AG10803 (cell line): ENCODE results near the gene ATP1B4.

Source experiments
- DNase-seq: peaks from one replicate; pipeline ENCODE4 v3.0.0; 2010; ENCODE audit warnings: low read depth
- H3K4me3 ChIP-seq: 2 replicates; pipeline ENCODE4 v1.5.1; 2011; ENCODE audit warnings: mild to moderate bottlenecking, low read length, control low read depth
- CTCF ChIP-seq: conservative IDR thresholded peaks from 2 replicates; pipeline ENCODE4 v1.5.1; 2011; ENCODE audit warnings: mild to moderate bottlenecking, low read length, control low read depth, inconsistent platforms

The ATP1B4 gene

DNA sequence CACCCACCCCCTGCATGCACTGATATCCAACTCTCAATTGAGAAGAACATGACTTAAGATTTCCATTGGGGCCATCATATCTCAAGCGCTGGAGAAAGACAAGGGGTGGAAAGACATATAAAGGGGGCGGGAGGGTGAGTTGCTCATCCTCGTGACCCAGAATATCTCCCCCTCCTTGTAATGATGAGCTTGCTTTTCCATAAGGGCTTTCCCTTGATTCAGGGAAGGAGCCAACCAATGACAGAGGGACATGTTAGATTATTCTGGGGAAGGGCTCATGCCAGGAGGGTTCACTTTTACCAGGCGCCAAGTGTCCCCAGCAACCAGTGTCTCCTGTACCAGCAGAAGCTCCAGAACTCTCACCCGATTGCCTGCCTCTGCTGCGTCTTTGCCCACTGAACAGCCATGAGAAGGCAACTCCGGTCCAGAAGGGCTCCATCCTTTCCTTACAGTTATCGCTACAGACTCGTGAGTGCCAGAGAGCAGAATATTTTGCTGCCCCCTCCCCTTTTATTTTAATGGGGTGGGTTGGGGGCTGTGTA, at the start of gene ATP1B4:
Gene ATP1B4, plus strand, starts transcription at position 326 of the 542 bp plus-strand sequence. Its CDS starts 80 bp downstream, at position 406.
- no peak for DNase-seq
- no peak within 1 kb of the TSS for H3K4me3 ChIP-seq
- TF ChIP-seq CTCF: no peak

DNA sequence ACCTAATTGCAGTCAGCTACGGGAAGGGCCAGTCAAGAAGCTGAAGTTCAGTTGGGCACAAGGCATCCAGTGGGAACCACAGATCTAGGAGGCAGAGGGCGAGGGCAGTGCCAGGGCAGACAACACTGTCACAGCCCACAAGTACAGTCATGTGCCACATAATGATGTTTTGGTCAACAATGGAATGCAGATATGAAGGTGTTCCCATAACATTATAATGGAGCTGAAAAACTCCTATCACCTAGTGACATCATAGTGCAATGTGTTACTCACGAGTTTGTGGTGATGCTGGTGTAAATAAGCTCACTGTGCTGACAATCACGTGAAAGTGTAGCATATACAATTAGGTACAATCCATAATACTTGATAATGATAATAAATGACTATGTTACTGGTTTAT, 46.1 kb upstream of the ATP1B4 start:
- no peak for TF ChIP-seq CTCF
- no peak overlapping the region for H3K4me3 ChIP-seq
- no peak for DNase-seq

GRCh38 chrX:120316587-120317283, 45.2 kb upstream of the ATP1B4 start:
- H3K4me3 ChIP-seq: no peak overlapping the region
- no peak for TF ChIP-seq CTCF
- DNase-seq: no peak

- no peak for DNase-seq
- no peak for TF ChIP-seq CTCF
- no peak overlapping the region for H3K4me3 ChIP-seq
These were observed 43.5 kb upstream of the ATP1B4 start for GRCh38 chrX:120318411-120318810.

GRCh38 chrX:120321520-120322281, 40.2 kb upstream of the ATP1B4 start:
- TF ChIP-seq CTCF: no peak
- DNase-seq: no peak
- no peak overlapping the region for H3K4me3 ChIP-seq

DNA sequence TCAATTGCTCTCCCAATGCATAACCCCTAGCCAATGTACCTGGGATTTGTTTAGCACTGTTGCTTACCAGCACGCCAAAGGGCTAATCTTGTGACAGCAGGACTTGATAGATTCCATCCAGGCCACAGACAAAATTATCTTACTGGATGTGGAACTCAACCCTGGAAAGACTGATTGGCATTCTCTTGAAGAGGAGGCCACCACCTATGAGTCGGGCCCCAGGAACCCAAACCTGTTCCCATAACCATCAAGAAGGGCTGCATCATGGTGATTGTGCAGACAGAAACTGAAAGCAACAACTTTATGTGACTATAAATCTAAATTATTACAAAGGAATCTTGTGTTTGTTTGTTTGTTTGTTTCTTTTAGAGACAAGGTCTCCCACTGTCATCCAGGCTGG, 30.8 kb upstream of the ATP1B4 start:
- no peak for DNase-seq
- no peak for TF ChIP-seq CTCF

More for the DNA sequence above, 30.8 kb upstream of the ATP1B4 start:
- H3K4me3 ChIP-seq: no peak overlapping the region
